BJ (cell line): ENCODE results near the gene PLEKHM2. TPM values are rescaled to one million over a fixed set of nuclear protein-coding genes. Genes with fewer than 3 reads are reported as not detected.
"Not testable (repeated sequence)": the region's sequence is repeated elsewhere in the genome, so short reads cannot be mapped to it uniquely, and the experiment has no call there.

ENCODE experiments used
- CTCF ChIA-PET: fragments of 350-600 bp; formaldehyde crosslinking; extraction: SDS; loops from one replicate; lab custom pipeline; 2021; ENCODE audit warnings: antibody characterized with exemption, inconsistent platforms; lab: Yijun Ruan, JAX
- POLR2A ChIA-PET: fragments of 300-600 bp; sonication (Branson Sonifier 250); formaldehyde crosslinking; extraction: SDS; loops from one replicate; lab custom pipeline; 2021; ENCODE audit warnings: antibody characterized with exemption; lab: Charles Lee
- DNase-seq: peaks from one replicate; pipeline ENCODE4 v3.0.0-alpha.2; 2011; ENCODE audit warnings: low read depth
- H3K27me3 ChIP-seq: 2 replicates; pipeline ENCODE4 v1.6.0; 2011; ENCODE audit warnings: low read length; ENCODE audit not compliant: control insufficient read depth, insufficient read depth
- H3K36me3 ChIP-seq: 2 replicates; pipeline ENCODE4 v1.5.1; 2011; ENCODE audit warnings: low read length; ENCODE audit not compliant: control insufficient read depth, insufficient read depth
- H3K4me3 ChIP-seq: 2 replicates; pipeline ENCODE4 v1.5.1; 2011; ENCODE audit warnings: low read depth, mild to moderate bottlenecking, control low read depth, low read length
- CTCF ChIP-seq: IDR thresholded peaks from 2 replicates; pipeline ENCODE4 v1.5.1; 2011; ENCODE audit warnings: low read depth, mild to moderate bottlenecking, control low read depth, inconsistent platforms, low read length, moderate library complexity; ENCODE audit not compliant: insufficient read depth
- polyA plus RNA-seq: library from polyadenylated mRNA; depleted of rRNA; stranded (reverse); fragments of >200 nt; gene quantifications from 2 replicates; pipeline ENCODE4 v1.2.3, GENCODE V29; 2011

The PLEKHM2 gene
- polyA plus RNA-seq, 1 experiment = 58.3 TPM

DNA sequence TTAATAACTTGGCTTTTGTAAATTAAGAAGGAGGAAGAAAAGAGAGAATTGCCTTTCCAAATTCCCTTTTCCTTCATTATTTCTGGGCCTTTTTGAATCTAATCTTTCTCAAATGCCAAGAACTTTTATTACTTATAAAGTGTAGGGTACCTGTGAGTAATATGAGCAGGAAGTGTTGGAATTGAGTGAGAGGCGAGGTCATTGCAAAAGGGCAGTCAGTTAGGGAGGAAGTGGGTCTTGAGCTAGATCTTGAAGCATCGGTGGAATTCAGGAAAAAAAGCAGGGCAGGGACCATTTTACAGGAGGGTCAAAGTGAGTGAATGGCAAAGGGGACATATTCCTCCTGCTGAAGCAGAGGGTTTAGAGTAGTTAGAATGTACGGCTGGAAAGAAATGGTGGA is 43.5 kb upstream of the PLEKHM2 start:
- ChIA-PET POLR2A (no interaction called here), CTCF (no interaction called here)
- no peak overlapping the region for H3K4me3 ChIP-seq
- DNase-seq = no peak
- H3K36me3 ChIP-seq = peaks cover 9% of the 10 kb centered on the region
- H3K27me3 ChIP-seq = no peaks in the 10 kb centered on the region
- no peak for TF ChIP-seq CTCF

- no peak for TF ChIP-seq CTCF
- POLR2A ChIA-PET = no interaction called here
- Histone ChIP-seq H3K27me3 (no peaks in the 10 kb centered on the region), H3K36me3 (peaks cover 7% of the 10 kb centered on the region), H3K4me3 (no peak overlapping the region)
- CTCF ChIA-PET = interaction anchor here (1.2 kb wide), 1 partner anchor 13 kb away, joined by 4 read pairs; no protein-coding TSS in a partner anchor
- DNase-seq = no peak
These were observed 34.2 kb upstream of the PLEKHM2 start for GRCh38 chr1:15649937-15650336.

DNA sequence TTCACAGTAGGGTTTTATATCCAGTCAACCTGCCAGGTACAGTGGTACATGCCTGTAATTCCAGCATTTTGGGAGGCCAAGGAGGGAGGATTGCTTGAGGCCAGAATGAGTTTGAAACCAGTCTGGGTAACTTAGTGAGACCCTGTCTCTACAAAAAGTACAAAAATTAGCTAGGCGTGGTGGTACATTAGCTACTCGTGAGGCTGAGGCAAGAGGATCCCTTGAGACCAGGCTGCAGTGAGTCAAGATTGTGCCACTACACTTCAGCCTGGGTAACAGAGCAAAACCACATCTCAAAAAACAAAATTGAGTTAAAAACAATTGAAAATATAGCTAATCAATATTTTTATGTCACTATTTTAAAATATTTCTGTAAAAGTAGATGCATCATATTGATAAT is 33.7 kb upstream of the PLEKHM2 start:
- no peak for DNase-seq
- no peak for TF ChIP-seq CTCF
- H3K4me3 ChIP-seq = no peak overlapping the region
- H3K36me3 ChIP-seq = peaks cover 7% of the 10 kb centered on the region
- H3K27me3 ChIP-seq = no peaks in the 10 kb centered on the region
- ChIA-PET CTCF (no interaction called here), POLR2A (no interaction called here)

- POLR2A ChIA-PET, H3K27me3 ChIP-seq, DNase-seq, H3K4me3 ChIP-seq, CTCF ChIA-PET: not testable (repeated sequence)
- peaks cover 11% of the 10 kb centered on the region for H3K36me3 ChIP-seq
These were observed 32.0 kb upstream of the PLEKHM2 start for GRCh38 chr1:15652130-15652529.

DNA sequence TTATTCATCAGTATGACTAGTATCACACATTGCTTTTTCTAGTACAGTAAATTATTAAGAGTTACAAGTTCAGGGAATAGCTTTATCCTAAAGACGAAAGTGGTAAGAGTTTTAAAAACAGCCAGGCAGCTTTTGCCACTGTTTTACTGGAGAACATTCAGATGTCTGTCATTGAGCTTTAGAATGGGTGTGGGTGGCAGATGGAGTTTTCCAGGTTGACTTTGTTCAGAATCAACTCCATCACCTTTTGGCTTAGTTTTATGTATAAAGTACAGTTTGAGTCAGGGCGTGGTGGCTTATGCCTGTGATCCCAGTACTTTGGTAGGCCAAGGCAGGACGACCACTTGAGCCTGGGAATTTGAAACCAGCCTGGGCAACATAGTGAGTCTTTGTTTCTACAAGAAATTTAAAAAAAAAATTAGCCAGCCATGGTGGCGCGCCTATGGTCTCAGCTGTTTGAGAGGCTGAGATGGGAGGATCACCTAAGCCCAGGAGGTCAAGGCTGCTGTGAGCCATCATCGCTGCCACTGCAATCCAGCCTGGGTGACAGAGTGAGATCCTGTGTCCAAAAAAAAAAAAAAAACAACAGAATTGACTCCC is 29.9 kb upstream of the PLEKHM2 start:
- TF ChIP-seq CTCF = no peak
- POLR2A ChIA-PET = no interaction called here

DNA sequence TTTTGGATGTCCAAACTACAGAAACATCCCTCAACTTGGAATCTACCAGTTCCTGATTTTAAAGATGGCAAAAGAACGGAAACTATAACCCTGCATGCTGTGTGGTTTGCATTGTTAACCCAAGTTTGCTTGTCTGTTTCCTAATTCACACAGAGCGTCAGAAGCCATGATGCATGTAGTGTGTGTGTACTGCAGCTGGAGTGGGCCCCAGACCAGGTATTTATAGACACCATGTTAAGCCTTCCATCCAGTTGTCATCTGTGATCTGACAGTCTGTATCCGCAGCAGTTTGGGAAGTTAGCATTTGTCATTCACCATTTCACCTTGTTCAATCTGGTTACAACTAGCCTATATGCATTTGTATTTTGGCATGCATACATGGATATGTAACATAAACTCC is 27.7 kb upstream of the PLEKHM2 start:
- POLR2A ChIA-PET = no interaction called here
- Histone ChIP-seq H3K4me3 (no peak overlapping the region), H3K36me3 (peaks cover 16% of the 10 kb centered on the region), H3K27me3 (no peaks in the 10 kb centered on the region)
- no peak for TF ChIP-seq CTCF
- DNase-seq = no peak
- CTCF ChIA-PET = no interaction called here

More for the DNA sequence above, 29.9 kb upstream of the PLEKHM2 start:
- Histone ChIP-seq H3K36me3 (peaks cover 11% of the 10 kb centered on the region), H3K27me3 (no peaks in the 10 kb centered on the region), H3K4me3 (no peak overlapping the region)
- CTCF ChIA-PET = interaction anchor here (0.7 to 1.5 kb wide), 2 partner anchors 87 to 282 kb away, joined by 3 read pairs; no protein-coding TSS in a partner anchor
- DNase-seq = no peak
